Esophagus squamous epithelium (tissue), 5 donors: ENCODE data around the gene TTC8. TPM values are rescaled to one million over a fixed set of nuclear protein-coding genes. Genes with fewer than 3 reads are reported as not detected.
A peak's percentile ranks its signal among the peaks of the same experiment; 100 is the strongest.

Source experiments
- DNase-seq: peaks from one replicate; lab custom pipeline; 2025; lab: John Stamatoyannopoulos, UW
- H3K27ac ChIP-seq, 4 donors: fragments of 200-600 bp; sonication (generic); one replicate each; pipeline ENCODE4 v1.5.1; 2016 to 2019; ENCODE audit warnings: mild to moderate bottlenecking in 1 of 4
- H3K27me3 ChIP-seq, 4 donors: fragments of 200-600 bp; sonication (generic); 1 replicate in 3 of 4; 2 replicates in 1 of 4; pipeline versions ENCODE4 v1.5.1 to v1.6.0; 2017 to 2021; ENCODE audit warnings: antibody characterized with exemption in 1 of 4
- H3K36me3 ChIP-seq, 3 donors: fragments of 200-600 bp; sonication (generic); one replicate each; pipeline ENCODE4 v1.5.1; 2016 to 2019
- H3K4me1 ChIP-seq, 3 donors: fragments of 200-600 bp; sonication (generic); one replicate each; pipeline ENCODE4 v1.5.1; 2017 to 2019
- H3K4me3 ChIP-seq, 4 donors: fragments of 200-600 bp; sonication (generic); 1 replicate in 3 of 4; 2 replicates in 1 of 4; pipeline ENCODE4 v1.5.1; 2016 to 2019; ENCODE audit warnings: mild to moderate bottlenecking in 2 of 4, moderate library complexity in 1 of 4
- H3K9me3 ChIP-seq, 3 donors: fragments of 200-600 bp; sonication (generic); one replicate each; pipeline ENCODE4 v1.5.1; 2016 to 2019
- POLR2A ChIP-seq, 4 donors: fragments of 450-650 bp; IDR thresholded peaks; one replicate each; pipeline ENCODE4 v1.6.1; 2017; ENCODE audit warnings: antibody characterized with exemption in 4 of 4, mild to moderate bottlenecking in 4 of 4, moderate library complexity in 3 of 4
- WGBS, 2 donors: methylation state at CpG; one replicate each; pipeline ENCODE4 v1.1.5; 2018; 5-methylcytosine and 5-hydroxymethylcytosine counted together
- intact Hi-C: fragments of 100-400 bp; cut with DNase I; formaldehyde crosslinking; loops from one replicate; pipeline ENCODE4 v1.15.0; 2022
- total RNA-seq, 4 donors: library from RNA; depleted of rRNA; stranded (reverse); fragments of >200 nt; gene quantifications; one replicate each; pipeline ENCODE4 v1.1.0, GENCODE V29; 2016
- TF ChIP-seq, protein P1 (sequence below), 6 experiments: fragments of 450-650 bp in 4 of 6; fragments of 200-600 bp in 2 of 6; sonication (generic) in 2 of 6; IDR thresholded peaks; one replicate each; pipeline ENCODE4 v1.5.1; 2016 to 2019; ENCODE audit warnings: antibody characterized with exemption in 6 of 6, mild to moderate bottlenecking in 4 of 6, moderate library complexity in 4 of 6
- donor health status: DM: yes; HTN: yes; CAD: no.

Gene TTC8
- total RNA-seq, 4 donors from 2014 or later = 13.0 to 17.2 (median 15.8) TPM

DNA sequence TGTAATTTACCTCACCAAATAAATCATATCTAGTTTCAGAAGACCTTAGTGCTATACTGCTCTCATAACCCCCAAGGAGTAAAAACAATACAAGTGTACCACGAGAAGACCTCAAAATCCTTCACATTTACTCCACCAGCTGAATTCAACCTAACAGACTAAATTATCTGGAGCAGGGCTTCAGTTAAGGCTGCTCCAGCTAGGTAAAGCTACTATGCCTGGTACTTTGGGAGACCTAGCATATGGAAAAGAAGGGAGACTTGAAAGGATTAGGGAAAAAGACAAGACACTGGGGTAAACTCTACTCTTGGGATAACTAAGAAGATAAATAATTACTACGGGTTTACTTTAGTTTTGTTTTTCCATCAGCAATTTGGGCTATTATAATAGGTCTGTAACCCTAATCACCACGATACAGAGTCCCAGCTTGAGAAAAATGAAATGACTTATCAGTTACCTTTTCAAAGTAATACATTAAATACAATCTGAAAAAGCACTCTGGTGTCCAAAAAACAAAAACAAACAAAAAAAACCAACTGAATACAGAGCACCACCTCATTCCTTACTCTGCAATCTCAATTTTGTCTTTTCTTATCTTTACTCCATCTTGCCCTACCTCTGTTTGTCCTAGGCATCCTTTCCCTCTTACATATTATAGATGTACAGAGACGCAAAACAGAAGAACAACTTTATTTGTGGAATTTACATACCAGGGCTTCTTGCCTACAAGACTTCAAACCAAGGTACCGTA, 33.8 kb upstream of the TTC8 start:
- no peak overlapping the region for H3K27ac ChIP-seq

DNA sequence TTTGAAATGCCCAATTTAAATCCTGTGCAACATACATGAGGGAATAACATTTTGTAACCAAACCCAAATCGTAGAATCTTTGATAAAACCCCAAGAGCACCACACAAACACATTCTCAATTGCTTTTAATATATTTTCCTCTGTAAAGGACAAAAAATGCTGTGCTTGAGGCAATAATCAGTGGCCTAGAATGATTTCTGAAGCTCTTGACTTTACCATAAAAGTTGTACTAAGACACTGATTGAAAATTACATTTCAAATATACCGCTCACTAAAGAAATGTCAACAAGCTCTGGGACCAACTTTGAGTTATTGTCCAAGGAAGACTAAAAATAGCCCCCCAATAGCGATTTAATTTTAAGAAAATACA, 33.2 kb upstream of the TTC8 start:
- H3K4me1 ChIP-seq = peaks cover 4 to 18% (median 5%) of the 10 kb centered on the region in 3 donors
- H3K9me3 ChIP-seq = no peaks in the 10 kb centered on the region
- intact Hi-C loops = no loop called here
- DNase-seq = no peak
- peaks cover 0 to 3% (median 0%) of the 10 kb centered on the region in 4 donors for H3K27me3 ChIP-seq
- TF ChIP-seq, protein P1, sequence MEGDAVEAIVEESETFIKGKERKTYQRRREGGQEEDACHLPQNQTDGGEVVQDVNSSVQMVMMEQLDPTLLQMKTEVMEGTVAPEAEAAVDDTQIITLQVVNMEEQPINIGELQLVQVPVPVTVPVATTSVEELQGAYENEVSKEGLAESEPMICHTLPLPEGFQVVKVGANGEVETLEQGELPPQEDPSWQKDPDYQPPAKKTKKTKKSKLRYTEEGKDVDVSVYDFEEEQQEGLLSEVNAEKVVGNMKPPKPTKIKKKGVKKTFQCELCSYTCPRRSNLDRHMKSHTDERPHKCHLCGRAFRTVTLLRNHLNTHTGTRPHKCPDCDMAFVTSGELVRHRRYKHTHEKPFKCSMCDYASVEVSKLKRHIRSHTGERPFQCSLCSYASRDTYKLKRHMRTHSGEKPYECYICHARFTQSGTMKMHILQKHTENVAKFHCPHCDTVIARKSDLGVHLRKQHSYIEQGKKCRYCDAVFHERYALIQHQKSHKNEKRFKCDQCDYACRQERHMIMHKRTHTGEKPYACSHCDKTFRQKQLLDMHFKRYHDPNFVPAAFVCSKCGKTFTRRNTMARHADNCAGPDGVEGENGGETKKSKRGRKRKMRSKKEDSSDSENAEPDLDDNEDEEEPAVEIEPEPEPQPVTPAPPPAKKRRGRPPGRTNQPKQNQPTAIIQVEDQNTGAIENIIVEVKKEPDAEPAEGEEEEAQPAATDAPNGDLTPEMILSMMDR (IDR thresholded peaks at IDR 0.05) = no peak
- TF ChIP-seq POLR2A (IDR thresholded peaks at IDR 0.05) = no peak
- no peak overlapping the region for H3K27ac ChIP-seq
- WGBS, 2 donors = 60 to 72% methylated on average over 3 of the region's 3 CpGs
- no peaks in the 10 kb centered on the region for H3K36me3 ChIP-seq
- peak overlapping the region in 1 of 4 donors; percentile 70 for H3K4me3 ChIP-seq

More for the DNA sequence above, 33.8 kb upstream of the TTC8 start:
- no peak for DNase-seq
- Histone ChIP-seq H3K4me3 (no peak overlapping the region), H3K9me3 (no peaks in the 10 kb centered on the region), H3K4me1 (peaks cover 4 to 18% (median 5%) of the 10 kb centered on the region in 3 donors), H3K27me3 (peaks cover 0 to 3% (median 0%) of the 10 kb centered on the region in 4 donors), H3K36me3 (no peaks in the 10 kb centered on the region)
- TF ChIP-seq POLR2A (IDR thresholded peaks at IDR 0.05) = no peak
- TF ChIP-seq, protein P1 (IDR thresholded peaks at IDR 0.05) = no peak
- intact Hi-C loops = no loop called here
- WGBS, 2 donors = 80 to 90% methylated on average over 5 of the region's 5 CpGs

DNA sequence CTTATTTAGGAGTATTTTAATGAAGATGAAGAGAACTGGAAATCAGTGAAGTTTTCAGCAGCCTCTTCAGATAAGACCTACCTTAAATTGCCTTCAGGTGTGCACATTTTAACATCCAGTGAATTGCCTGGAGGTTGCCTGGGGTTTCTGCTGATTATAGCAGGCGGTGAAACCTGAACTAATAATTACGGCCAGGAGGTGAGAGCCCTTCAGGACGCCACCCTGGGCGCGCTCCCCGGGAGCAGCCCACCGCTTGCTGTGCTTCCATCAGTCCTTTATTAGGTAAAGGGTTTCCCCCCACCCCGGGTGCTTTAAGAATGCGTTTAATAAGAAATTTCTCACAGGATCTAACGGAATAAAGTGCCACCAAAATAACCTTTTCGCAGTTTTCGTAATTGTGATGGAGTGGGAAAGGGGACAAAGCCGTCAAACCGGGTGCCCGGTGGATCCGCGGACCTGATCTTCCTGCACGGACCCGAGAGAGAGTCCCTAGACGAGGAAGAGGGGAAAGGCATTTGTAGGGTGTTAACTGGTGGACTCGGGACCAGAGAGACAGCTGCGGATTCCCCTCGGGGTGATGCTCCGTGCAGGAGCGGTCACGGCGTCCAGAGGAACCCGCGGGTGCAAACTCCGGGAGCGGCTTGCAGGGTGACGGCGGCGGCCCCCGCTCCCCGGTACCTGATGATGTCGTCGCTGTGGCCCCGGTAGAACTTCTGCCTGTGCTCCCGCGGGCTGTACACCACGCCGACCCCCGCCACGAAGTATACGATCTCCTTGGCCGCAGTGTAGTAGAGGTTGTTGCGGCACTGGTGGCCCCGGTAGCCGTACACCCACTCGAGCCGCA, 32.6 kb upstream of the TTC8 start:
- no peaks in the 10 kb centered on the region for H3K36me3 ChIP-seq
- intact Hi-C loops = no loop called here
- H3K27ac ChIP-seq = peak overlapping the region; percentile 63 to 88 (median 78)
- 4 to 12% methylated on average over 16 to 32 of the region's 52 CpGs for WGBS, 2 donors
- no peak for DNase-seq
- TF ChIP-seq POLR2A (IDR thresholded peaks at IDR 0.05) = no peak
- TF ChIP-seq, protein P1 (IDR thresholded peaks at IDR 0.05) = no peak
- peaks cover 0 to 3% (median 0%) of the 10 kb centered on the region in 4 donors for H3K27me3 ChIP-seq
- H3K4me1 ChIP-seq = peaks cover 4 to 18% (median 5%) of the 10 kb centered on the region in 3 donors
- H3K9me3 ChIP-seq = no peaks in the 10 kb centered on the region
- peak overlapping the region; percentile 53 to 80 (median 72) for H3K4me3 ChIP-seq

DNA sequence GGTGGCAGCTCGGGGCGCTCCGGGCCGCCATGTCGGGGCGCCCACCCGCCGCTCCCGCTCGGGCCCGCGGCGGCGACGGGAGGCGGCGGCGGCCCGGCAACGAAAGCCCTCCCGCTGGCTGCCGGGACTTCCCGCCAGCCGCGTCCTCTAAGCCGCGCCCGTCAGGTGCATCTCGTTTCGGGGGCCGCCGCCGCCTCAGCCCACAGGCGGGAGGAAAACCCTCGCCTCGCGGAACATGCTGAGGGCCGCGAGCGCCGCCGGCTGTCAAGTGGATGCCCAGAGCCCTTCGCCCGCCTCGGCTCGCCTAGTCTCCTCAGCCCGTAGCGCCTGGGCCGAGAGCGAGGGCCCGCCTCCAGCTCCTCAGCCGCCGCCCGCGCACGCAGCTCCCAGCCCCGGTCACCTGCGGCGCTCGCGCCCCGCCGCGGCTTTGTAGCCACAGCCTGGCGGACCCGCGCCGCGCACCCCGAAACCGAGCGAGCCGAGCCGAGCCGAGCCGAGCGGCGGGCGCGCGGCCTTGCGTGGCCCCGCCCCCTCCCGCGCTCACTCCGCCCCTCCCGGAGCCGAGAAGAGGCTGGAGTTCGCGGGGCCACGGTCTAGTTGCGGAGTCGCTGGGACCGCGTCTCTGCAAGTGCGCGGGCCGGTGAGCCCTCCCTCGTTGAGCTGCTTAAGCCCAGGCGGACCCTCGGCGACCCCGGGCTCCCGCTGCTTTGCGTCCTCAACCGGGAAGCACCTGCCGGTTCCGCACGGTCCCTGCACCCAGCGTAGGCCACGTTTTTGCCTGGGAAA, 31.8 kb upstream of the TTC8 start, which contains the start of gene EML5:
Gene EML5 (minus strand): TSS at position 481 of the 786 bp plus-strand sequence. CDS start 450 bp downstream, at position 31.
- no peaks in the 10 kb centered on the region for H3K9me3 ChIP-seq
- H3K4me3 ChIP-seq = peak within 1 kb of the TSS; percentile 53 to 80 (median 72)
- intact Hi-C loops = no loop called here
- WGBS, 2 donors = 0 to 7% methylated on average over 3 to 20 of the region's 111 CpGs
- H3K4me1 ChIP-seq = peaks cover 4 to 18% (median 5%) of the 10 kb centered on the region in 3 donors
- H3K27ac ChIP-seq = peak within 1 kb of the TSS; percentile 63 to 88 (median 78)
- H3K36me3 ChIP-seq = no peaks in the 10 kb centered on the region
- TF ChIP-seq, protein P1 (IDR thresholded peaks at IDR 0.05) = peak in 5 of 6 experiments; percentile 29 to 72 (median 50)
- peak in 2 of 4 donors; percentile 17 to 39 for TF ChIP-seq POLR2A (IDR thresholded peaks at IDR 0.05)
- DNase-seq = peak; percentile 55
- peaks cover 0 to 3% (median 0%) of the 10 kb centered on the region in 4 donors for H3K27me3 ChIP-seq
